Mesothelial cell of epicardium (in vitro differentiated cells): ENCODE data around the gene FOXP1. TPM values are rescaled to one million over a fixed set of nuclear protein-coding genes. Genes with fewer than 3 reads are reported as not detected.

Source experiments
- DNase-seq, 2 experiments: peaks; one replicate each; pipeline ENCODE4 v3.0.0; 2021; ENCODE audit warnings: low spot score in 2 of 2; ENCODE audit not compliant: unreplicated experiment in 2 of 2
- H3K27ac Mint-ChIP-seq: 2 replicates; pipeline ENCODE4 v1.8.0; 2021; ENCODE audit warnings: mixed read lengths
- H3K27me3 Mint-ChIP-seq: 2 replicates; pipeline ENCODE4 v1.8.0; 2021; ENCODE audit warnings: low read depth, mixed read lengths
- H3K36me3 Mint-ChIP-seq: 2 replicates; pipeline ENCODE4 v1.8.0; 2021; ENCODE audit warnings: mixed read lengths
- H3K4me1 Mint-ChIP-seq: 2 replicates; pipeline ENCODE4 v1.8.0; 2021; ENCODE audit warnings: mixed read lengths
- H3K4me3 Mint-ChIP-seq: 2 replicates; pipeline ENCODE4 v1.8.0; 2021; ENCODE audit warnings: mild to moderate bottlenecking, moderate library complexity, mixed read lengths
- H3K9me3 Mint-ChIP-seq: 2 replicates; pipeline ENCODE4 v1.8.0; 2021; ENCODE audit warnings: mixed read lengths
- CTCF ChIP-seq: fragments of 200-600 bp; sonication (generic); IDR thresholded peaks from one replicate; pipeline ENCODE4 v1.5.0; 2021; ENCODE audit warnings: antibody characterized with exemption; ENCODE audit not compliant: unreplicated experiment
- total RNA-seq: library from RNA; stranded (reverse); gene quantifications from 3 replicates; pipeline ENCODE4 v1.2.1, GENCODE V29; 2021

Gene FOXP1
- total RNA-seq = 170 to 187 TPM (median 183 TPM) in 3 replicates

GRCh38 chr3:71583566-71584393, at the start of gene FOXP1:
FOXP1 (minus strand) TSS chr3:71583728; CDS start chr3:71198381, 385,347 bp downstream.
- Mint-ChIP-seq H3K4me1 (peaks cover 56% of the 10 kb centered on the region), H3K9me3 (no peaks in the 10 kb centered on the region)

GRCh38 chr3:71629711-71630110, 46.2 kb upstream of the FOXP1 start:
- Mint-ChIP-seq H3K4me3 (no peak overlapping the region), H3K4me1 (peaks cover 2% of the 10 kb centered on the region), H3K9me3 (no peaks in the 10 kb centered on the region), H3K27ac (no peak overlapping the region), H3K27me3 (no peaks in the 10 kb centered on the region), H3K36me3 (no peaks in the 10 kb centered on the region)
- no peak for TF ChIP-seq CTCF
- no peak for DNase-seq

More at GRCh38 chr3:71583566-71584393, at the start of gene FOXP1:
- TF ChIP-seq CTCF = no peak
- Mint-ChIP-seq H3K27ac (peak within 1 kb of the TSS; percentile 99), H3K4me3 (peak within 1 kb of the TSS; percentile 85), H3K27me3 (no peaks in the 10 kb centered on the region), H3K36me3 (no peaks in the 10 kb centered on the region)
- peak; percentile 57 to 78 for DNase-seq

- no peaks in the 10 kb centered on the region for H3K9me3 Mint-ChIP-seq
- DNase-seq = no peak
- H3K36me3 Mint-ChIP-seq = no peaks in the 10 kb centered on the region
- TF ChIP-seq CTCF = no peak
- no peaks in the 10 kb centered on the region for H3K27me3 Mint-ChIP-seq
- H3K4me1 Mint-ChIP-seq = peaks cover 2% of the 10 kb centered on the region
- no peak overlapping the region for H3K4me3 Mint-ChIP-seq
- H3K27ac Mint-ChIP-seq = no peak overlapping the region
Observed at GRCh38 chr3:71629289-71629688, 45.8 kb upstream of the FOXP1 start.

- peaks cover 2% of the 10 kb centered on the region for H3K4me1 Mint-ChIP-seq
- H3K27me3 Mint-ChIP-seq = no peaks in the 10 kb centered on the region
- TF ChIP-seq CTCF = no peak
- H3K36me3 Mint-ChIP-seq = no peaks in the 10 kb centered on the region
- no peaks in the 10 kb centered on the region for H3K9me3 Mint-ChIP-seq
- H3K27ac Mint-ChIP-seq = no peak overlapping the region
- H3K4me3 Mint-ChIP-seq = no peak overlapping the region
- no peak for DNase-seq
Observed at GRCh38 chr3:71628522-71628921, 45.0 kb upstream of the FOXP1 start.

- H3K27me3 Mint-ChIP-seq = no peaks in the 10 kb centered on the region
- H3K27ac Mint-ChIP-seq = no peak overlapping the region
- H3K9me3 Mint-ChIP-seq = no peaks in the 10 kb centered on the region
- TF ChIP-seq CTCF = no peak
- H3K4me1 Mint-ChIP-seq = peaks cover 2% of the 10 kb centered on the region
- H3K4me3 Mint-ChIP-seq = no peak overlapping the region
- H3K36me3 Mint-ChIP-seq = no peaks in the 10 kb centered on the region
- no peak for DNase-seq
Observed at GRCh38 chr3:71625676-71626075, 42.1 kb upstream of the FOXP1 start.
